Endothelial cell of umbilical vein (primary cell): Measurements from ENCODE around the gene SMG9. TPM values are rescaled to one million over a fixed set of nuclear protein-coding genes. Genes with fewer than 3 reads are reported as not detected.

Experiments used
- BruUV-seq: library from RNA; stranded (reverse); fragments of 400-500 nt; replicated peaks from 2 replicates; lab custom pipeline; 2021; lab: Mats Ljungman, UMichigan
- CTCF ChIA-PET: fragments of 300-600, 350-600 bp; sonication (Branson Sonifier 250); formaldehyde crosslinking; loops from one replicate; lab custom pipeline; 2021; ENCODE audit warnings: antibody characterized with exemption, inconsistent platforms; lab: Charles Lee
- POLR2A ChIA-PET: fragments of 300-600, 350-600 bp; sonication (Branson Sonifier 250); formaldehyde crosslinking; loops from one replicate; lab custom pipeline; 2021; ENCODE audit warnings: antibody characterized with exemption, inconsistent platforms; lab: Charles Lee
- DNase-seq: peaks from one replicate; pipeline ENCODE4 v3.0.0-alpha.2; 2011; ENCODE audit warnings: low read depth, low spot score
- FAIRE-seq: peaks from 2 replicates; lab custom pipeline; 2011; peaks lifted over from hg19 to GRCh38; lab: Jason Lieb, UNC
- H2AFZ ChIP-seq: 2 replicates; pipeline ENCODE4 v1.6.0; 2012; ENCODE audit warnings: low read depth, low read length, control low read depth, inconsistent platforms
- H3K27ac ChIP-seq: 2 replicates; pipeline ENCODE4 v1.5.1; 2011; ENCODE audit warnings: low read depth, mild to moderate bottlenecking, control low read depth, low read length, moderate library complexity; ENCODE audit not compliant: insufficient read depth
- H3K27me3 ChIP-seq, 2 experiments: 2 replicates each; pipeline versions ENCODE4 v1.6.0 to v1.6.1; 2011; ENCODE audit warnings: low read length in 2 of 2, mixed read lengths in 1 of 2; ENCODE audit not compliant: control insufficient read depth in 2 of 2, insufficient read depth in 2 of 2
- H3K36me3 ChIP-seq, 2 experiments: 2 replicates in 1 of 2; 3 replicates in 1 of 2; pipeline ENCODE4 v1.5.1; 2011; ENCODE audit warnings: low read length in 2 of 2, mild to moderate bottlenecking in 1 of 2, moderate library complexity in 1 of 2; ENCODE audit not compliant: control insufficient read depth in 2 of 2, insufficient read depth in 2 of 2; ENCODE audit errors: extremely low read depth in 1 of 2
- H3K4me1 ChIP-seq: 3 replicates; pipeline ENCODE4 v1.5.1; 2011; ENCODE audit warnings: mild to moderate bottlenecking, low read length; ENCODE audit not compliant: control insufficient read depth, insufficient read depth; ENCODE audit errors: extremely low read depth
- H3K4me2 ChIP-seq: 2 replicates; pipeline ENCODE4 v1.6.1; 2011; ENCODE audit warnings: low read length, control low read depth, mixed read lengths; ENCODE audit not compliant: insufficient read depth
- H3K4me3 ChIP-seq, 3 experiments: fragments of 200-600 bp in 1 of 3; sonication (generic), shearing (Covaris generic) in 1 of 3; replicated peaks in 1 of 3; 2 replicates each; pipeline ENCODE4 v1.5.1; 2011 to 2016; ENCODE audit warnings: control low read depth in 3 of 3, low read length in 3 of 3, mild to moderate bottlenecking in 2 of 3, inconsistent platforms in 1 of 3, low read depth in 1 of 3, moderate library complexity in 1 of 3; ENCODE audit not compliant: insufficient read depth in 1 of 3
- H3K79me2 ChIP-seq: 2 replicates; pipeline ENCODE4 v1.6.0; 2012; ENCODE audit warnings: low read length, inconsistent platforms; ENCODE audit not compliant: control insufficient read depth, insufficient read depth
- H3K9ac ChIP-seq: replicated peaks from 2 replicates; pipeline ENCODE3; 2011; ENCODE audit warnings: low read length, control low read depth; ENCODE audit not compliant: insufficient read depth; ENCODE audit errors: extremely low read depth
- H3K9me1 ChIP-seq: replicated peaks from 3 replicates; pipeline ENCODE4 v1.6.0; 2011; ENCODE audit warnings: mild to moderate bottlenecking, low read length; ENCODE audit not compliant: control insufficient read depth, insufficient read depth; ENCODE audit errors: extremely low read depth
- H3K9me3 ChIP-seq: replicated peaks from 2 replicates; pipeline ENCODE4 v1.5.1; 2012; ENCODE audit warnings: low read length, inconsistent platforms; ENCODE audit not compliant: control insufficient read depth, insufficient read depth
- H4K20me1 ChIP-seq: replicated peaks from 2 replicates; pipeline ENCODE3; 2011; ENCODE audit warnings: mild to moderate bottlenecking, low read length; ENCODE audit not compliant: control insufficient read depth, insufficient read depth; ENCODE audit errors: extremely low read depth
- FOS ChIP-seq: IDR thresholded peaks from 2 replicates; pipeline ENCODE4 v1.6.1; 2011; ENCODE audit warnings: mild to moderate bottlenecking, low read length, moderate library complexity, borderline replicate concordance; ENCODE audit not compliant: insufficient read depth
- GATA2 ChIP-seq: IDR thresholded peaks from 2 replicates; pipeline ENCODE4 v1.7.0; 2011; ENCODE audit warnings: low read depth, mild to moderate bottlenecking, moderate library complexity, mixed read lengths, low read length; ENCODE audit not compliant: insufficient read length, insufficient read depth
- JUN ChIP-seq: IDR thresholded peaks from 2 replicates; pipeline ENCODE4 v1.6.1; 2011; ENCODE audit warnings: borderline replicate concordance, low read depth; ENCODE audit not compliant: insufficient read length, insufficient read depth
- MYC ChIP-seq: IDR thresholded peaks from one replicate; pipeline ENCODE4 v1.6.1; 2011; ENCODE audit warnings: mild to moderate bottlenecking, low read depth, low read length
- POLR2AphosphoS5 ChIP-seq: IDR thresholded peaks from 2 replicates; pipeline ENCODE4 v1.6.1; 2012; ENCODE audit warnings: low read depth, mild to moderate bottlenecking, control low read depth, low read length, moderate library complexity; ENCODE audit not compliant: insufficient read depth
- dilution Hi-C: fragments of 300-500 bp; cut with MboI; formaldehyde crosslinking; loops from one replicate; pipeline ENCODE4 v1.15.0; 2019; ENCODE audit warnings: low sequenced_read_pairs; ENCODE audit not compliant: extremely low pct_ligation_motif_present
- intact Hi-C: fragments of 100-400 bp; cut with micrococcal nuclease; formaldehyde crosslinking; loops from one replicate; pipeline ENCODE4 v1.10.0; 2022
- polyA plus RNA-seq, 4 experiments: library from polyadenylated mRNA; depleted of rRNA in 3 of 4; stranded (reverse) in 3 of 4; unstranded in 1 of 4; fragments of >200 nt; gene quantifications; 2 replicates each; pipeline versions ENCODE4 v1.2.1 to v1.2.3, GENCODE V29; 2011 to 2012; ENCODE audit warnings: missing spikeins in 1 of 4
- total RNA-seq: library from RNA; stranded (reverse); gene quantifications from 2 replicates; pipeline ENCODE4 v1.2.3, GENCODE V29; 2021
- TF ChIP-seq, protein P1 (sequence below): IDR thresholded peaks from 2 replicates; pipeline ENCODE4 v1.6.1; 2011; ENCODE audit not compliant: insufficient read depth, insufficient read length
- TF ChIP-seq, protein P2 (sequence below), 2 donors: IDR thresholded peaks; 1 replicate in 1 of 2; 2 replicates in 1 of 2; pipeline ENCODE4 v1.5.1; 2011; ENCODE audit warnings: low read length in 2 of 2, mild to moderate bottlenecking in 2 of 2, moderate library complexity in 2 of 2, control low read depth in 1 of 2, inconsistent platforms in 1 of 2, low read depth in 1 of 2; ENCODE audit not compliant: insufficient read depth in 1 of 2; ENCODE audit errors: extremely low read depth in 1 of 2

Gene SMG9
- total and polyA plus RNA-seq, 2 donors (not counting 3 experiments of a cell fraction or from before 2014, with no cell fraction given), result 25.5 to 45.0 TPM

DNA sequence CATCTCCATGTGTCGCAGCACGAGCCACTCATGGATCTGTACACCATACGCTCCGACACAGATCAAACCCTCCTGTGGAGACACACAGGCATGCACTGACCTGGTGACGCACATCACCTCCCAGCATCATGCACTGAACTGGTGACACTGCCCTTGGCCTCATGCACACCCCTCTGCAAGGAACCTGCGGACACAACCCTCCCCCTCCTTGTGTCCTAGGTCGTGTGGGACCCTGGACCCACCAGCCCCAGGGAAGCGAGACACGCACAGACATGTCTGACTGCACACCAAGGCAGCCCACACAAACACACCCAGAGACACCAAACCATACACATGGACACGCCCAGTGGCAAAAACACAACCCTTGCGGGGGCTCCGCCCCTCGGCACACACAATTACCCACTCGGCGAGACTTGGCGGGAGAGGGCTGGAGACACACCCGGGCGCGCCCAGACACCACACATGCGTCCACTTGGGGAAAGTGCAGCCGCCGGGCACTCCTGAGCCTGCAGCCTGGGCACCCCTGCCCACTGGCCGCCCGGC lies 28.0 kb upstream of the SMG9 start:
- no peak for FAIRE-seq
- POLR2A ChIA-PET, result no interaction called here

More for the DNA sequence above, 28.0 kb upstream of the SMG9 start:
- Histone ChIP-seq H3K9me1 (no peaks in the 10 kb centered on the region), H3K4me1 (peaks cover 26% of the 10 kb centered on the region), H3K9ac (no peak overlapping the region), H2AFZ (no peak overlapping the region), H4K20me1 (no peaks in the 10 kb centered on the region), H3K9me3 (no peaks in the 10 kb centered on the region), H3K36me3 (no peaks in the 10 kb centered on the region), H3K4me3 (no peak overlapping the region), H3K79me2 (no peaks in the 10 kb centered on the region), H3K27me3 (no peaks in the 10 kb centered on the region), H3K27ac (no peak overlapping the region), H3K4me2 (no peak overlapping the region)
- DNase-seq, result no peak
- TF ChIP-seq FOS (no peak), GATA2 (no peak), JUN (no peak), MYC (no peak), POLR2AphosphoS5 (no peak)
- TF ChIP-seq, protein P1, sequence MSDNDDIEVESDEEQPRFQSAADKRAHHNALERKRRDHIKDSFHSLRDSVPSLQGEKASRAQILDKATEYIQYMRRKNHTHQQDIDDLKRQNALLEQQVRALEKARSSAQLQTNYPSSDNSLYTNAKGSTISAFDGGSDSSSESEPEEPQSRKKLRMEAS, result no peak
- TF ChIP-seq, protein P2, sequence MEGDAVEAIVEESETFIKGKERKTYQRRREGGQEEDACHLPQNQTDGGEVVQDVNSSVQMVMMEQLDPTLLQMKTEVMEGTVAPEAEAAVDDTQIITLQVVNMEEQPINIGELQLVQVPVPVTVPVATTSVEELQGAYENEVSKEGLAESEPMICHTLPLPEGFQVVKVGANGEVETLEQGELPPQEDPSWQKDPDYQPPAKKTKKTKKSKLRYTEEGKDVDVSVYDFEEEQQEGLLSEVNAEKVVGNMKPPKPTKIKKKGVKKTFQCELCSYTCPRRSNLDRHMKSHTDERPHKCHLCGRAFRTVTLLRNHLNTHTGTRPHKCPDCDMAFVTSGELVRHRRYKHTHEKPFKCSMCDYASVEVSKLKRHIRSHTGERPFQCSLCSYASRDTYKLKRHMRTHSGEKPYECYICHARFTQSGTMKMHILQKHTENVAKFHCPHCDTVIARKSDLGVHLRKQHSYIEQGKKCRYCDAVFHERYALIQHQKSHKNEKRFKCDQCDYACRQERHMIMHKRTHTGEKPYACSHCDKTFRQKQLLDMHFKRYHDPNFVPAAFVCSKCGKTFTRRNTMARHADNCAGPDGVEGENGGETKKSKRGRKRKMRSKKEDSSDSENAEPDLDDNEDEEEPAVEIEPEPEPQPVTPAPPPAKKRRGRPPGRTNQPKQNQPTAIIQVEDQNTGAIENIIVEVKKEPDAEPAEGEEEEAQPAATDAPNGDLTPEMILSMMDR (IDR thresholded peaks at IDR 0.05; ENCODE audit: extremely low read depth in 1 of 2, insufficient read depth in 1 of 2, low read depth in 1 of 2, low read length in 2 of 2), result no peak
- CTCF ChIA-PET, result interaction anchor here (1.0 kb wide), 1 partner anchor 37 kb away, joined by 3 read pairs; no protein-coding TSS in a partner anchor
- intact Hi-C loops, result no loop called here
- dilution Hi-C loops, result no loop called here
- BruUV-seq, result no TSS peak
